Cardiac muscle cell (in vitro differentiated cells and primary cell): ENCODE measurements around the gene MTHFS. TPM values are rescaled to one million over a fixed set of nuclear protein-coding genes. Genes with fewer than 3 reads are reported as not detected.
"Not testable (repeated sequence)": the region's sequence is repeated elsewhere in the genome, so short reads cannot be mapped to it uniquely, and the experiment has no call there.

Experiments
- DNase-seq, 2 donors: peaks; one replicate each; pipeline versions ENCODE4 v3.0.0 to v3.0.0-alpha.2; 2010 to 2017; ENCODE audit warnings: low read depth in 1 of 2, low spot score in 1 of 2
- H3K27ac ChIP-seq: fragments of 200-600 bp; sonication (generic); 2 replicates; pipeline ENCODE4 v1.5.1; 2016
- H3K27me3 ChIP-seq: fragments of 200-600 bp; sonication (generic); 2 replicates; pipeline ENCODE4 v1.6.0; 2016; ENCODE audit warnings: control low read depth
- H3K36me3 ChIP-seq: fragments of 200-600 bp; sonication (generic); 2 replicates; pipeline ENCODE4 v1.5.1; 2016; ENCODE audit warnings: control low read depth
- H3K4me1 ChIP-seq: fragments of 200-600 bp; sonication (generic); 2 replicates; pipeline ENCODE4 v1.8.1; 2017; ENCODE audit warnings: low read depth, mild to moderate bottlenecking, mixed run types
- H3K4me3 ChIP-seq: fragments of 200-600 bp; sonication (generic); 2 replicates; pipeline ENCODE4 v1.5.1; 2016; ENCODE audit warnings: mild to moderate bottlenecking
- H3K9me3 ChIP-seq: fragments of 200-600 bp; sonication (generic); 2 replicates; pipeline ENCODE4 v1.5.1; 2017; ENCODE audit warnings: low read depth, mild to moderate bottlenecking, control low read depth
- CTCF ChIP-seq: IDR thresholded peaks from 2 replicates; pipeline ENCODE4 v1.5.1; 2012; ENCODE audit warnings: low read depth, mild to moderate bottlenecking, low read length
- polyA plus RNA-seq: library from polyadenylated mRNA; unstranded; fragments of >200 nt; fragmentation: Nextera tagmentation; extraction: Ambion mirVana; gene quantifications from 2 replicates; pipeline ENCODE4 v1.2.1, GENCODE V29; 2016
- total RNA-seq: library from RNA; depleted of rRNA; stranded (reverse); fragments of >200 nt; gene quantifications from 2 replicates; pipeline ENCODE4 v1.2.3, GENCODE V29; 2016

The MTHFS gene
- total and polyA plus RNA-seq, 2 experiments from 2014 or later, result 37.8 to 48.6 TPM

GRCh38 chr15:79904271-79904670 lies 7.5 kb upstream of the MTHFS start:
- TF ChIP-seq CTCF, result no peak
- H3K9me3 ChIP-seq, result no peaks in the 10 kb centered on the region
- DNase-seq, result peak in 1 of 2 donors; percentile 32

GRCh38 chr15:79903626-79904025 lies 6.8 kb upstream of the MTHFS start:
- peaks cover 20% of the 10 kb centered on the region for H3K4me1 ChIP-seq
- no peak for TF ChIP-seq CTCF
- H3K9me3 ChIP-seq, result no peaks in the 10 kb centered on the region
- no peak overlapping the region for H3K4me3 ChIP-seq
- DNase-seq, result no peak
- H3K36me3 ChIP-seq, result peaks cover under 1% of the 10 kb centered on the region
- no peaks in the 10 kb centered on the region for H3K27me3 ChIP-seq
- no peak overlapping the region for H3K27ac ChIP-seq

More at GRCh38 chr15:79904271-79904670, 7.5 kb upstream of the MTHFS start:
- Histone ChIP-seq H3K4me3 (no peak overlapping the region), H3K27ac (no peak overlapping the region), H3K36me3 (peaks cover 6% of the 10 kb centered on the region), H3K4me1 (peaks cover 20% of the 10 kb centered on the region), H3K27me3 (no peaks in the 10 kb centered on the region)

GRCh38 chr15:79903144-79903543 lies 6.3 kb upstream of the MTHFS start:
- no peak for DNase-seq
- H3K36me3 ChIP-seq, result no peaks in the 10 kb centered on the region
- no peaks in the 10 kb centered on the region for H3K9me3 ChIP-seq
- no peak overlapping the region for H3K4me3 ChIP-seq
- H3K27ac ChIP-seq, result no peak overlapping the region
- TF ChIP-seq CTCF, result no peak
- peaks cover 20% of the 10 kb centered on the region for H3K4me1 ChIP-seq
- no peaks in the 10 kb centered on the region for H3K27me3 ChIP-seq

- Histone ChIP-seq H3K4me1 (peaks cover 20% of the 10 kb centered on the region), H3K36me3 (no peaks in the 10 kb centered on the region), H3K4me3 (no peak overlapping the region), H3K27ac (peak overlapping the region; percentile 60), H3K27me3 (no peaks in the 10 kb centered on the region), H3K9me3 (no peaks in the 10 kb centered on the region)
- no peak for TF ChIP-seq CTCF
- peak in 1 of 2 donors; percentile 47 for DNase-seq
Measured at GRCh38 chr15:79901958-79902357, 5.1 kb upstream of the MTHFS start.

- DNase-seq, H3K9me3 ChIP-seq, H3K4me3 ChIP-seq: not testable (repeated sequence)
Measured at GRCh38 chr15:79900818-79901378, 4.1 kb upstream of the MTHFS start.

GRCh38 chr15:79900087-79900486 lies 3.3 kb upstream of the MTHFS start:
- no peak for TF ChIP-seq CTCF
- Histone ChIP-seq H3K9me3 (no peaks in the 10 kb centered on the region), H3K27me3 (no peaks in the 10 kb centered on the region), H3K27ac (no peak overlapping the region), H3K36me3 (no peaks in the 10 kb centered on the region), H3K4me3 (no peak overlapping the region), H3K4me1 (peaks cover 28% of the 10 kb centered on the region)
- no peak for DNase-seq

More at GRCh38 chr15:79900818-79901378, 4.1 kb upstream of the MTHFS start:
- not testable (repeated sequence) for H3K27me3 ChIP-seq, H3K36me3 ChIP-seq, H3K27ac ChIP-seq
- H3K4me1 ChIP-seq, result peaks cover 24% of the 10 kb centered on the region

- H3K27me3 ChIP-seq, H3K9me3 ChIP-seq: not testable (repeated sequence)
- peak overlapping the region; percentile 16 for H3K27ac ChIP-seq
Measured at GRCh38 chr15:79898786-79899185, 2.0 kb upstream of the MTHFS start.

More at GRCh38 chr15:79898786-79899185, 2.0 kb upstream of the MTHFS start:
- peaks cover 28% of the 10 kb centered on the region for H3K4me1 ChIP-seq
- not testable (repeated sequence) for H3K4me3 ChIP-seq, H3K36me3 ChIP-seq
- peak in 1 of 2 donors; percentile 85 for DNase-seq
